Psoas muscle (tissue), 8 donors: ENCODE measurements around the gene CROT. TPM values are rescaled to one million over a fixed set of nuclear protein-coding genes. Genes with fewer than 3 reads are reported as not detected.

Source experiments
- ATAC-seq, 4 donors: fragments of 200-7000 bp; cut with Tn5 transposase; one replicate each; pipeline ENCODE4 v1.9.1; 2020; ENCODE audit warnings: moderate library complexity in 3 of 4, mild to moderate bottlenecking in 2 of 4
- DNase-seq, 2 donors: peaks; one replicate each; pipeline ENCODE4 v3.0.0-alpha.2; 2020
- H3K27ac ChIP-seq: fragments of 200-600 bp; one replicate; pipeline ENCODE4 v1.8.0; 2022
- H3K27me3 ChIP-seq, 3 donors: fragments of 200-600 bp in 1 of 3; one replicate each; pipeline versions ENCODE4 v1.6.1 to v1.8.0; 2013 to 2022; ENCODE audit warnings: low read length in 2 of 3, mild to moderate bottlenecking in 2 of 3, moderate library complexity in 1 of 3; ENCODE audit not compliant: insufficient read depth in 3 of 3
- H3K36me3 ChIP-seq, 2 donors: fragments of 200-600 bp in 1 of 2; one replicate each; pipeline versions ENCODE4 v1.6.1 to v1.8.0; 2013 to 2022; ENCODE audit warnings: low read depth in 1 of 2, mild to moderate bottlenecking in 1 of 2, moderate library complexity in 1 of 2; ENCODE audit not compliant: insufficient read depth in 1 of 2
- H3K4me1 ChIP-seq: fragments of 200-600 bp; one replicate; pipeline ENCODE4 v1.8.0; 2022
- H3K4me3 ChIP-seq: fragments of 200-600 bp; one replicate; pipeline ENCODE4 v1.8.0; 2022; ENCODE audit warnings: mild to moderate bottlenecking
- H3K9me3 ChIP-seq: fragments of 200-600 bp; one replicate; pipeline ENCODE4 v1.8.0; 2022
- CTCF ChIP-seq: fragments of 200-600 bp; IDR thresholded peaks from one replicate; pipeline ENCODE4 v1.8.0; 2022; ENCODE audit warnings: antibody characterized with exemption
- WGBS, 3 donors: extraction: QIAGEN DNeasy Blood & Tissue Kit; methylation state at CpG; one replicate each; pipeline versions ENCODE4 v1.1.6 to v1.1.7; 2013; 5-methylcytosine and 5-hydroxymethylcytosine counted together
- intact Hi-C, 2 donors: fragments of 100-400 bp; cut with DNase I; formaldehyde crosslinking; loops; one replicate each; pipeline versions ENCODE4 v1.11.0 to v1.14.2; 2022
- polyA plus RNA-seq, 3 donors: library from polyadenylated mRNA; stranded (reverse); fragments of 200-250 nt; gene quantifications; one replicate each; pipeline ENCODE4 v1.2.3, GENCODE V29; 2013
- total RNA-seq, 4 donors: library from RNA; stranded (reverse); fragmentation: NEBNext Ultra II Directional in 2 of 4; extraction: Animal tissue kit (Norgen Biotek cat#: 25700) in 2 of 4; gene quantifications; one replicate each; pipeline versions ENCODE4 v1.2.1 to v1.2.4, GENCODE V29; 2021 to 2023
- donor health status: healthy with polysubstance abuse.
- donor health status: DM: no; HTN: no; CAD: no; lungs with moderate emphysema.
- donor health status: Bipolar disorder and iron deficiency.
- donor health status: healthy.
- donor health status: DM: yes; HTN: yes; CAD: no.
- donor health status: DM: no; HTN: no; CAD: no.
- donor health status: DM: no; HTN: no; CAD: no.
- donor health status: DM: yes; HTN: yes; CAD: no.

The CROT gene
- total and polyA plus RNA-seq, 7 donors = 3.1 to 12.4 (median 8.8) TPM

GRCh38 chr7:87347664-87348063, 2.2 kb downstream of the CROT start:
- Histone ChIP-seq H3K27me3 (no peaks in the 10 kb centered on the region), H3K9me3 (no peaks in the 10 kb centered on the region), H3K36me3 (peaks cover 3 to 42% of the 10 kb centered on the region in 2 donors), H3K4me3 (no peak overlapping the region), H3K4me1 (peaks cover 6% of the 10 kb centered on the region), H3K27ac (no peak overlapping the region)
- WGBS, 3 donors = 89 to 98% (median 96%) methylated on average over 2 of the region's 2 CpGs
- intact Hi-C loops = no loop called here
- no peak for TF ChIP-seq CTCF
- no peak for DNase-seq
- no peak for ATAC-seq

- no peak overlapping the region for H3K4me3 ChIP-seq
- no peak overlapping the region for H3K27ac ChIP-seq
- no peak for DNase-seq
- no peaks in the 10 kb centered on the region for H3K27me3 ChIP-seq
- H3K36me3 ChIP-seq = peaks cover 3 to 26% of the 10 kb centered on the region in 2 donors
- intact Hi-C loops = no loop called here
- H3K4me1 ChIP-seq = peaks cover 7% of the 10 kb centered on the region
- no peak for TF ChIP-seq CTCF
- no peaks in the 10 kb centered on the region for H3K9me3 ChIP-seq
- no peak for ATAC-seq
- WGBS, 3 donors = 92 to 94% (median 92%) methylated on average over 3 of the region's 3 CpGs
Measured at GRCh38 chr7:87354749-87355148, 9.3 kb downstream of the CROT start.

GRCh38 chr7:87356448-87356847, 11.0 kb downstream of the CROT start:
- TF ChIP-seq CTCF = no peak
- no peaks in the 10 kb centered on the region for H3K9me3 ChIP-seq
- H3K36me3 ChIP-seq = peaks cover 0 to 18% of the 10 kb centered on the region in 2 donors
- intact Hi-C loops = no loop called here
- 81 to 92% (median 85%) methylated on average over 1 of the region's 1 CpG for WGBS, 3 donors
- no peak overlapping the region for H3K27ac ChIP-seq
- ATAC-seq = no peak
- H3K27me3 ChIP-seq = no peaks in the 10 kb centered on the region
- no peak for DNase-seq
- H3K4me1 ChIP-seq = peaks cover 13% of the 10 kb centered on the region
- no peak overlapping the region for H3K4me3 ChIP-seq

GRCh38 chr7:87359366-87359765, 13.9 kb downstream of the CROT start:
- H3K9me3 ChIP-seq = no peaks in the 10 kb centered on the region
- 83 to 90% (median 88%) methylated on average over 2 of the region's 2 CpGs for WGBS, 3 donors
- peaks cover 3 to 14% of the 10 kb centered on the region in 2 donors for H3K36me3 ChIP-seq
- ATAC-seq = no peak
- H3K4me1 ChIP-seq = peaks cover 13% of the 10 kb centered on the region
- H3K27me3 ChIP-seq = no peaks in the 10 kb centered on the region
- intact Hi-C loops = no loop called here
- no peak for TF ChIP-seq CTCF
- H3K27ac ChIP-seq = no peak overlapping the region
- no peak for DNase-seq
- no peak overlapping the region for H3K4me3 ChIP-seq

GRCh38 chr7:87361320-87361719, 15.9 kb downstream of the CROT start:
- DNase-seq (no peak), ATAC-seq (no peak)
- Histone ChIP-seq H3K27ac (no peak overlapping the region), H3K4me3 (no peak overlapping the region), H3K36me3 (peaks cover 3 to 14% of the 10 kb centered on the region in 2 donors), H3K27me3 (no peaks in the 10 kb centered on the region), H3K9me3 (no peaks in the 10 kb centered on the region), H3K4me1 (peaks cover 13% of the 10 kb centered on the region)
- no peak for TF ChIP-seq CTCF
- intact Hi-C loops = no loop called here
- WGBS, 3 donors = 93 to 98% (median 97%) methylated on average over 2 of the region's 2 CpGs
